ENCODE data around the gene RAB3IP. TPM values are rescaled to one million over a fixed set of nuclear protein-coding genes. Genes with fewer than 3 reads are reported as not detected.
"Not testable (repeated sequence)": the region's sequence is repeated elsewhere in the genome, so short reads cannot be mapped to it uniquely, and the experiment has no call there.

RAB3IP gene
- total RNA-seq, 1 experiment from 2014 or later = 9.1 TPM

DNA sequence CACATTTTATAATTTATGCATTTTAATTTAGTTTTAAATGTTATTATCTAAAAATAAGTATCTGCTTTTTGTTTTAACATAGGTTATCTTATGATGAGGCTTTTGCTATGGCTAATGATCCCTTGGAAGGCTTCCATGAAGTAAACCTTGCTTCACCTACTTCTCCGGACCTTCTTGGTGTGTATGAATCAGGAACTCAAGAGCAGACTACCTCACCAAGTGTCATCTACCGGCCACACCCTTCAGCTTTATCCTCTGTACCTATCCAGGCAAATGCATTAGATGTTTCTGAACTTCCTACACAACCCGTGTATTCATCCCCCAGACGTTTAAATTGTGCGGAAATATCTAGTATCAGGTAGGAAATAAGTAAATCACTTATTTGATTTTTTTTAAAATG is 16.6 kb downstream of the RAB3IP start:
- no peak for DNase-seq (ENCODE audit: low spot score)

DNA sequence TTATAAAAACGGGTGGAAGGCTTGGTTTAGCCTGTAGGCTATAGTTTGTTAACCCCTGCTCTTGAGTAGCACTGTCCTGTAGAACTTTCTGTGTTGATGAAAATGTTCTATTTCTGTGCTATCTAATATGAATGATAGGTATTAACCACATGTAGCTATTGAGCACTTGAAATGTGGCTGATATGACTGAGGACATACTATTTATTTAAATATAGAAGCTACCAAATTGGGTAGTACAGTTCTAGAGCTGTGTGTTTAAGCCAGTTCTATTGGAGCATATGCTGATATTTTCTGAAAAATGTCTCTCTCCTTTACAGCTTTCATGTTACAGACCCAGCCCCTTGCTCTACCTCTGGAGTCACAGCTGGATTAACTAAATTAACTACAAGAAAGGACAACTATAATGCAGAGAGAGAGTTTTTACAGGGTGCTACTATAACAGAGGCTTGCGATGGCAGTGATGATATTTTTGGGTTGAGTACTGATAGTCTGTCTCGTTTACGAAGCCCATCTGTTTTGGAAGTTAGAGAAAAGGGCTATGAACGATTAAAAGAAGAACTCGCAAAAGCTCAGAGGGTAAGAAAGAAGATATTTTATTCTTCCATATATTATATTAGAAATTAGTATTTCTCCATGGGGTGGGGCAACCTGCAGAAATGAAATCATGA is 17.6 kb downstream of the RAB3IP start:
- DNase-seq (ENCODE audit: low spot score) = no peak

DNA sequence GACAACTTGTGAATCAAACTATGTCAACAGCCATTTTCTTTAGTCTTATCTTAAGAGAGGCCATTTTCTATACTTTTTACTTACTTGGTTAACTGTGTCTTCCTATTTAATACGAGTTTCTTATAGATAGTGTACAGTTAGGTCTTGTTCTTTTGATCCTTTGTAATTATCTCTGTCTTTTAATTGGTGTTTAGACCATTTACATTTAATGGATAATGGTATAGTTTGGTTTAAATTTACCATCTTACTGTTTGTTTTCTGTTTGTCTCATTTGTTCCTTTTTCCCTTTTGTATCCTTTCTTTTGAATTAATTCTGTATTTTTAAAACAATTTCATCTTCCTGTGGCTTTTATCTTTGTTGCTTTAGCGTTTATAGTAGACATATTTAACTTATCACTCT is 19.4 kb downstream of the RAB3IP start:
- no peak for DNase-seq (ENCODE audit: low spot score)

DNA sequence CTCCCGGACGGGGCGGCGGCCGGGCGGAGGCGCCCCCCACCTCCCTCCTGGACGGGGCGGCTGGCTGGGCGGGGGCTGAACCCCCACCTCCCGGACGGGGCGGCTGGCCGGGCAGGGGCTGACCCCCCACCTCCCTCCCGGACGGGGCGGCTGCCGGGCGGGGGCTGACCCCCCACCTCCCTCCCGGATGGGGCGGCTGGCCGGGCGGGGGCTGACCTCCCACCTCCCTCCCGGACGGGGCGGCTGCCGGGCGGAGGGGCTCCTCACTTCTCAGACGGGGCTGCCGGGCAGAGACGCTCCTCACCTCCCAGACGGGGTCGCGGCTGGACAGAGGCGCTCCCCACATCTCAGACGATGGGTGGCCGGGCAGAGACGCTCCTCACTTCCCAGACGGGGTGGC is 20.9 kb downstream of the RAB3IP start:
- DNase-seq (ENCODE audit: low spot score) = not testable (repeated sequence)

DNA sequence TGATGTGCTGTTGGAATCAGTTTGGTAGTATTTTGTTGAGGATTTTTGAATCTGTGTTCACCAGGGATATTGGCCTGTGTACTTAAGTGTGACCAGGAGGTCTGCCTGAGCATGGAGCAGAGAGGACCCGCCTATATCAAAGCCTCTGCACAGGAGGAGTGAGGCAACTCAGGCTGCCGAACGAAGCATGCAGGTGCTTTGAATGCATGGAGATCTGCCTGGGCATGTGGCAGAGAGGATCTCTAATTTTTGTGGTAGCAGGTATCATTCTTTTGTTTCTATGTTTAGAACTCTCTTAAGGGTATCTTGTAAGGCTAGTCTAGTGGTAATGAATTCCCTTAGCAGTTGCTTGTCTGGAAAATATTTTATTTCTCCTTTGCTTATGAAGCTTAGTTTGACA is 26.9 kb downstream of the RAB3IP start:
- no peak for DNase-seq (ENCODE audit: low spot score)

DNA sequence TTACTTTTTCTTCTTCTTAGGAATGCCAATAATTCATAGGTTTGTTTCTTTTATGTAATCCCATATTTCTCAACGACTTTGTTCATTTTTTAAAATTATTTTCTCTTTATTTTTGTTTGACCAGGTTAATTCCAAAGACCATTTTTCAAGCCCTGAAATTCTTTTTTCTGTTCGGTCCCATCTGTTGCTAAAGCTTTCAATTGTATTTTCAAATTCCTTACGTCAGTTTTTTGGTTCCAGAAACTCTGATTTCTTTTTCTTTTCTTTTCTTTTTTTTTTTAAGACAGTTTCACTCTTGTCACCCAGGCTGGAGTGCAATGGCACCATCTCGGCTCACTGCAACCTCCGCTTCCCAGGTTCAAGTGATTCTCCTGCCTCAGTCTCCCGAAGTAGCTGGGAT is 27.6 kb downstream of the RAB3IP start:
- DNase-seq (ENCODE audit: low spot score) = no peak

DNA sequence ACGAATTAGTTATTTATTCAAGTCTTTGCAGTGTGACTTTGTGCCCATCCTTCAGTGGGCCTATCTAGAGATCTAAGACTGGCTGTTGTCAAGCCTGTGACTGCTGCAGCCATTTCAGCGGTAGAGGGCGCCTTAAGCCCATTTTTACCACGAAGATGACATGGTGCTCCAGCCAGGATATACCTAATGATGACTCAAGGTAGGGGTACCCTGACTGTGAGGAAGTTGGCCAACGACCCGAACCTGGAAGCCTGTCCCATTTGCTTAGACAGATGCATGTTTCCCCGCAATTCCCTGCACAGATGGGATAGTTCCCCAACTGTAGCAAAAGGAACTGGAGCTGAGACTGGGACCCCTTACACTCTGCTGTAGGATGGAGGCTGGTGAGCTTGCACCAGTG is 41.3 kb downstream of the RAB3IP start:
- DNase-seq (ENCODE audit: low spot score) = peak; percentile 43

DNA sequence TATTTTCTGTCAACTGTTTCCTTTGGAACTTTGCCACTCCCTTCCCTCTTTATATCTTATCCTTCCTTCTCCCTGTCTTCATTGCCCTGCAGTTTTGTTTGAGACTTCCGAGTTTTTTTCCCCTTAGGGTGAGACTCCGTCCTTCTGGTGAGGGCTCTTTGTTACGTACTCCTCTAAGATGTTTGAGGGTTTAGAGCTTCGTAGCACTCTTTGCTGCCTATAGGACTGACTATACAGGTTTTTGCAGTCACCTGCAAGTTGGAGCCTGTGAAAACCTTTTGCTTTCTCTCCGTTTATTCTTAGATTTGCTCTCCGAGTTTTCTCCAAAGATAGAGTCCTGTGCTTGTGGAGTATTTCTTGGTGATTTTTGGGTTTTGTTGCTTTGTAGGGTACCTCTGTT is 44.7 kb downstream of the RAB3IP start:
- no peak for DNase-seq (ENCODE audit: low spot score)

DNA sequence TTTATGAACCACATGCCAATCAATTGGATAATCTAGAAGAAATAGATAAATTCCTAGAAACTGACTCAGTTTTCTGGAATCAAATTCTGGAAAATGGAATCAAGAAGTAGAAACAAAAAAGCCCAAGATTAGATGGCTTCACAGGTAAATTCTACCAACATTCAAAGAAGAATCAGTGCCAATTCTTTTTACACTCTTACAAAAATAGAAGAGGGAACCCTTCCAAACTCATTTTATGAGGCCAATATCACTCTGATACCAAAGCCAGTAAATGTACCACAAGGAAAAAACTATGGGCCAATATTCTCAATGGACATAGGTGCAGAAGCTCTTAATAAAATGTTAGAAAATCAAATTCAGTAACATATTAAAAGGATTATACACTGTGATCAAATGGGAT is 50.7 kb downstream of the RAB3IP start:
- no peak for DNase-seq (ENCODE audit: low spot score)

DNA sequence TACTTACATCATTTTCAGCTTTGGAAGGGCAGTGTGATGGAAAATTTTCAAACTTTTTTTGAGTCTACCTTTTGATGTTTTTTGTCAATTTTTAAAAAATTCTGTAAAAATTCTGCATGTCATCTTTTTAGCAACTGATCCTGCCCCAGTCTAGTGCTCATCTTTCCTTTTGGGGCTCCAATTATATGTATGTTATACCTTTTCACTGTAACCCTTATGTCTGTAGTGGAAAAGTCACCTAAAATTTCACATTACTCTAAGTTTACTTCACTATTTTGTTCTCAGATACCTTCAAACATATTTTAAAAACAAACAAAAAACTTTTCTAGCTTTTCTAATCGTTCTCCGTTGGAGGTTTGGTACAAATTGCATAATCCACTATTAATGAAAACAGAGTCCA is 53.9 kb downstream of the RAB3IP start:
- no peak for DNase-seq (ENCODE audit: low spot score)

DNA sequence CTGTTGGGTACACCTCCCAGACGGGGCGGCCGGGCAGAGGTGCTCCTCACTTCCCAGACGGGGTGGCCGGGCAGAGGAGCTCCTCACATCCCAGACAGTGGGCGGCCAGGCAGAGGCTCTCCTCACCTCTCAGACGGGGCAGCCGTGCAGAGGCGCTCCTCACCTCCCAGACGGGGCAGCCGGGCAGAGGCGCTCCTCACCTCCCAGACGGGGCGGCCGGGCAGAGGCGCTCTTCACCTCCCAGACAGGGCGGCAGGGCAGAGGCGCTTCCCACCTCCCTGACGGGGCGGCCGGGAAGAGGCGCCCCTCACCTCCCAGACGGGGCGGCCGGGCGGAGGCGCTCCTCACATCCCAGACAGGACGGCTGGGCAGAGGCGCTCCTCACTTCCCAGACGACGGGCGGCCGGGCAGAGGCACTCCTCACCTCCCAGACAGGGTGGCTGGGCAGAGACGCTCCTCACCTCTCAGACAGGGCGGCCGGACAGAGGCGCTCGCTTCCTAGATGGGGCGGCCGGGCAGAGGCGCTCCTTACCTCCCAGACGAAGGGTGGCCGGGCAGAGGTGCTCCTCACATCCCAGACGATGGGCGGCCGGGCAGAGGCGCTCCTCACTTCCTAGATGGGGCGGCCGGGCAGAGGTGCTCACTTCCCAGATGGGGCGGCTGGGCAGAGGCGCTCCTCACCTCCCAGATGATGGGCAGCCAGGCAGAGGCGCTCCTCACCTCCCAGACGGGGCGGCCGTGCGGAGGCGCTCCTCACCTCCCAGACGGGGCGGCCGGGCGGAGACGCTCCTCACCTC is 68.6 kb downstream of the RAB3IP start:
- not testable (repeated sequence) for DNase-seq (ENCODE audit: low spot score)

DNA sequence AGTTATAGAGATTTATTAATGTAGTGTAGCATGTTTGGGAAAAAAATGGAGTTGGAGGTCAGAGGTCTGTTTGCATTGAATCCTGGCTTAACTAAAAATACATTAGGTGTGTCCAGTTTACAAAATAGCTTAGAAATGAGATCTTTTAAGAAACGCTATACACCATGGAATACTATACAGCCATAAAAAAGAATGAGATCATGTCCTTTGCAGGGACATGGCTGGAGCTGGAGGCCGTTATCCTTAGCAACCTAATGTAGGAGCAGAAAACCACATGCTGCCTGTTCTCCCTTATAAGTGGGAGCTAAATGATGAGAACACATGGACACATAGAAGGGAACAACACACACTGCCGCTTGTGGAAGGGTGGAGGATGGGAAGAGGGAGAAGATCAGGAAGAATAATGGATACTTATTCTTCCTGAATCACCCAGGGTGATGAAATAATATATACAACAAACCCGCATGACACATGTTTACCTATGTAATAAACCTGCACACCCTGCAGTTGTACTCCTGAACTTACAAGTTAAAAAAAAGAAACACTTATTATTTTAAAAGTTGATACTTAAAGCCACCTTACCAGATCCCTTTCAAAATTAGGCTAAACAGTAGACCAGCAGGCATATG is 72.3 kb downstream of the RAB3IP start:
- no peak for DNase-seq (ENCODE audit: low spot score)

DNA sequence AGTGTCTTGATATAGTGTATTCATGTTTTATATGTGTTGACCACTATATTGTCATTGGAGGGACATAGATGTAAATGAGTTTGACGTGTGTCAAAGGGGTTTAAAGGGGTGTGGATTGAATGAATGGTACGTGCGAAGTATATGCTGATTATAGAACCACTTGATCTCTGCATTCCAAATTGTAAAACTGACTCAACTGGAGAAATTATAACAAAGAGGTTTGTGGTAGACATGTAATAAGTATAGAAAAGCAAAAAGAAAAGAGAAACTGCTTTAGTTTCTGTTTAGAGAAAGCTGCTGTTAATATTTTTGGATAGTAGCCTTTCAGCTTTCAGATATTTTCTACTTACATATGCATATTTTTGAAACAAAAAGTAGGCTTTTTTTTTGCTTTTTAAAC is 77.4 kb downstream of the RAB3IP start:
- no peak for DNase-seq (ENCODE audit: low spot score)

DNA sequence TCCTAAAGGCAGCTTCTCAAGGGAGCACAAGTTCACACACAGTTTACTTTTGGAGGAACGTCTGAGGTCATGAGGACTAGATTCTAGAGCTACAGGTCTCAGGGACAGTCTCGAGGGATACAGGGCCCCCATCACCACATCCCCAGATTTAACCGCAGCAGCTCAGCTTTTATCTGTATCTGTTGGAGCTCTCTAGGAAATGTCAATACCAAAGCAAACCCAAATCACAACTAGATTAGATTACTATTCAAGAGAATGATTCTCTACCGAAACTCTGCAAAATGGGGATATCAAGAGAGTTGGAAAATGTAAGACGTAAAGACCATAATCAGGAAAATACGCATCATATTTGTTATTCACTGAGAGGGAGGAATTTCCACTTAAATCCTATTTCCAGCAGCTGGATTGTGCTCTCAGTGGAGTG is 82.4 kb downstream of the RAB3IP start:
- no peak for DNase-seq (ENCODE audit: low spot score)

DNA sequence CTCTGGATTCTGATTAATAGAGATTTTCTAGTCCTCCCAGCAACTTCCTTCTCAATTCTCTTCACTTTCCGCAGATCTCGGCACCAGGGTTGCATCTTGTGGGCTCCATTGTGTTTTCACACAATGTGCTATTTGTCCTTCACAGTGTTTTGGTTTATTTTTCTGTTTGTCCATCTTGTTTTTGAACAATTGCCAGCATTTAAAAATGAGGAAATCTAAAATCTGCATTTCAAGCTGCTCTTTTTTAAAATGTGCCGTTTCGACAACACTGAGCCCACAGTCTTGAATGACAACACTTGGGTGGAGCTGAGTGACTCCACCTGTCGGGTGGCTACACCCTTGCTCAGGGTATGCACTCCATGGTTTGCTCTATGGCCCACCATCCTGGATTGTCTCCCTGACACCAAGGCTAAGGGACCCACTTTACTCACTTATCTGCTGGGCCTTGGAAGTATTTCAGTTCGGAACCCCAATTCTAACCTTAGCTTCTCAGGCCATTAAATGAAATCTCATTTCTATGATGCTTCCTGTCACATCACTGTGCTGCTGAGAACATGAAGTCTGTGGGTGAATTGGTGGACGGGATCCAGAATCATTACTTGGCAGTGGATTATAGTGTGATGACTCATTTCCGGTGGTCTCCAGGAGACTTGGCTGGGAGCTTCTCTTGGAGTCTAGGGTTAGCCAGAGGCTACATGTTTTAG is 82.9 kb downstream of the RAB3IP start:
- DNase-seq (ENCODE audit: low spot score) = peak; percentile 73

DNA sequence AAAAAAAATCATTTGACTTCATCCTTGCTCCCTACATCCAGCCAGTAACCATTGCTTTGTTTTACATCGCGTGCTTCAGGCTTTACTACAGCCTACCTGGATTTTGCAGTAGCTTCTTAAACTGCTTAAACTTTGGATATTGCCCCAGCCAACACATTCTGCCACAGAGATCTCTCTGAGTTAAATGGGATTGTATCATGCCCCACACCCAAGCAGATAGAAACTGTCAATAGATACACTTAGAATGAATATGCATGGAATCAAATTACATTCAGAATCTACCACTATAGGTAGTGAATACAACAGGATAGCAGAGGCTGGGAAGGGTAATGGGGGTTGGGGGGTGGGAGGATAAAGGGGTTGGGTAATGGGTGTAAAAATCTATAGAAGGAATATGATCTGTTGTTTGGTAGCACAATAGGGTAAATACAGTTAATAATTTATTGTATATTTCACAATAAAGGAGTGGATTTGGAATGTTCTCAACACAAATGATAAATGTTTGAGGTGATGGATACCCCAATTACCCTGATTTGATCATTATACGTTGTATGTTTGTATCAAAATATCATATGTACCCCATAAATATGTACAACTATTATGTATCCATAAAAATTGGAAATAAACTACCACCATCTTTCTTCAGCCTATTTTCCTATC is 83.7 kb downstream of the RAB3IP start:
- no peak for DNase-seq (ENCODE audit: low spot score)

DNA sequence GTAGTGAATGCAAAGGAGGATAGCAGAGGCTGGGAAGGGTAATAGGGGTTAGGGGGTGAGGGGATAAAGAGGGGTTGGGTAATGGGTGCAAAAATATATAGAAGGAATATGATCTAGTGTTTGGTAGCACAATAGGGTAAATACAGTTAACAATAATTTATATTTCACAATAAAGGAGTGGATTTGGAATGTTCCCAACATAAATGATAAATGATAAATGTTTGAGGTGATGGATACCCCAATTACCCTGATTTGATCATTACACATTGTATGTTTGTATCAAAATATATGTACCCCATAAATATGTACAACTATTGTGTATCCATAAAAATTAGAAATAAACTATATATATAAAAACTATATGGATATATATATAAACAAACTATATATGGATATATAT is 85.4 kb downstream of the RAB3IP start:
- DNase-seq (ENCODE audit: low spot score) = no peak

DNA sequence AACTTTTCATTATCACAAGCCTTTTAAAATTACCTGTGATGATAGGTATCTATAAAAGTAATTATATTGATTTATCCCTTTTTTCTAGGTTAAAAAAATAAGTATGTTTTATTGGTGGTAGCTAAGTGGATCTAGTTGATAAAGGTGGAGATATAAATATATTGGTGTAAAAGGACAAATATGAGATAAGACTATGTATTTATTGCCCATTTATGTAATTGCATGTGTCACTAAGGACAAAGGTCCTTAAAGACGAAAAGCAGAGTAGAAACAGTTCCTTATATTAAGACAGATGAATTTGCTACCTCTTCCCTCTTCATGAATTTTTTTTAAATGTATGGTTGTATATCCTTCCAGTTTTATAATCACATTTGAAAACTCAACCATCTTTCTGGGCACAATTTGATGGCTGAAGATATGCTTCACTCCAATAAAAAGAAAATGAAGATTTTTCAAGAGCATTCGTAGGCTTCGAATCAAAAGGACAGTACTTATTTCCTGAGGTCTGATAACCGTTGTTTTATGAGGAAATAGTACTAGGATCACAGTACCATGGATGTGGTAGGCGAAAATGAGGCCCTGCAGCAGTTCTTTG is 86.4 kb downstream of the RAB3IP start, which contains the start of gene MYRFL:
TSS of gene MYRFL (plus strand) at position 262 of the 595 bp plus-strand sequence. CDS start at position 553, 291 bp downstream.
- DNase-seq (ENCODE audit: low spot score) = no peak

DNA sequence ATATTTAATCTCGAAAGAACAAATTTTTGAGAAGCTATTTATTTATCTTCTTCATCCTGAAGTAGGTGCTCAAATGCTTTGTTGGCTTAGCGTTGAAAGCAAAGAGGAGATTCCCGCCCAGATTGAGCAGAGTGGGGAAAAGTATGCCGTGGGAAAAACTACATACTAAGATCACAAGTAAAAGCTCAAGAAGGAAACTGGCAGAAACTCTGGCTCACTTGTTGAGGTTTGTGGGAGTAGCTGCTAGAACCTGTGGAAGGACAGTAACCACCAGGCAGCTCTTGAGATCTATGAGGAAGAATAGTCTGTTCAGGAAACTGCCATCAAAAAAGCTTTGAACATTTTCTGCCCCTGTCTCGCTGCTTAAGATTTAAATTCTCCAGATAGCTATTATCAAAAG is 90.2 kb downstream of the RAB3IP start:
- DNase-seq (ENCODE audit: low spot score) = no peak

DNA sequence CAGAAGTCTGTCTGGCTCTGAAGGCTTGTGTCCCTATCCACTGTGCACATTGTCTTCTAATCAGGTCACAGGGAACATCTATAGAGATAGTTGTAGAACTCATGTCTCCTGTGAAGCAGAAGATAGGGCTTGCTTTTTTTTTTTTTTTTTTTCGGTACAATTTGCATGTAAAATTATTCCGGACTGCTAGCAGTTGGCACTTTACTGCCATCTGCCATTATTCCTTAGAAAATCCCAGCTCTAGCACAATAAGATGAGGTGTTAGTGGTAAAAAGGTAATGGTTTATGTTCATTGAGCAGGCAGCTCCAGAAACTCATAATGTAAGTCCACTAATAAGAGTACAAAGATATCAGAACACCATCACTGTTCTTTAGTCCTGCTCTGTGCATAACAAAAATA is 95.0 kb downstream of the RAB3IP start:
- no peak for DNase-seq (ENCODE audit: low spot score)

DNA sequence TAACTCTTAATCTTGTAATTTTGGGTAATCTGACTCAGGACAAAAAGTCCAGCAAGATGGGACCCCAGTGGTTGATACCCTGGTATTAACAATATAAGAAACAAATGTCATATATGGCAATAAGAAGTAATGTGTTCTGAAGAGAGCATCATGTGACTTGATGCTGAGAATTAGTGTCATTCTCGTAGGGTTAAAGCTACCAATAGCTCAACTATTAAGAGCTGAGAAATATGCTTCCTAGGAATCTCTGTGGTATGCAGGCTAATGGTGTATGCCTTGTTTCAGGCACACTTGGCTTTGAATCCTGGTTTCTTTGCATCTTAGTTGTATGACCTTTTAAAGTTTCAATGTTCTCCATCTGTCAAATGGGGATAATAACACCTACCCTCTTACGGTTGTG is 95.5 kb downstream of the RAB3IP start:
- no peak for DNase-seq (ENCODE audit: low spot score)
